HG03025 (cell line): ENCODE data around the gene A1CF.
"Not testable (repeated sequence)": the region's sequence is repeated elsewhere in the genome, so short reads cannot be mapped to it uniquely, and the experiment has no call there.

Experiments used
- ATAC-seq: cut with Tn5 transposase; IDR thresholded peaks from one replicate; pipeline ENCODE4 v1.9.1; 2021; ENCODE audit warnings: mild to moderate bottlenecking, moderate library complexity; ENCODE audit not compliant: unreplicated experiment, low FRiP score

The A1CF gene

GRCh38 chr10:50798297-50798696 is 87.1 kb downstream of the A1CF start:
- no peak for ATAC-seq

DNA sequence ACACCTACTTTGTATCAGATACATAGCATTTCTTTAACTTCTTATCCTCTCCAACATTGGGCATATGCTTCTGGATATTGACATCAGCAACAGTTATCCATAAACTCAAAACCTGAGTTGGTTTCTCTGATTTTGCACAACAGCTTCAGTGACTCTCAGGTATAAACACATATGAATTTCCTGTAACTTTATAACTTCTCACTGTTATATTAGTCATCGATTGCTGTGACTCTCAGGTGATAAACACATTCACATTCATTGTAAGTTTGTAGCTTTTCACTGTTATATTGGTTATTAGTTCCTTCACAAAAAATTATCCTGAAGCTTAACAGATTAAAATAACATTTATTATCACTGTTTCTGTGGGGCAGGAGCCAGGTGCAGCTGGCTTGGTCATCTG is 88.7 kb downstream of the A1CF start:
- no peak for ATAC-seq

- no peak for ATAC-seq
Measured at GRCh38 chr10:50794490-50794889, 90.9 kb downstream of the A1CF start.

- no peak for ATAC-seq
Measured at GRCh38 chr10:50788951-50789945, 96.2 kb downstream of the A1CF start.

GRCh38 chr10:50787962-50788361 is 97.5 kb downstream of the A1CF start:
- ATAC-seq, result not testable (repeated sequence)

DNA sequence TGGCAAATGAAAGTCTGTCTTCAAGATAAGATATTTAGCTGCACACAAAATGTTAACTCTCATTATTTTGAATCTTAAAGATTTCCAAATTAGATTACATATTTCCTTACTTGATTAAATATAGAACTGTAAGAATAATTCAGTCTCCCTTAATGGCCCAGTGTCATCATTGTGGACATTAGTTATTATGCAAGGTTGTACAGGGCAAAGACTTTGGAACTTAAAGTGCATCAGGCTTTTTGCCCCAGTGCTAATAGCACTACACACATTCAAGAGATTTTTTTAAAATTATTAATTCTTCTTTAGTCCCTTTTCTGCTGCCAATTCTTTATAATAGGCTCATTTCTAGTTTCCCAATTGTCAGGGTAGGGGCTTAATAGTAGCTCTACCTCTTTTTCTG is 103.4 kb downstream of the A1CF start:
- ATAC-seq, result not testable (repeated sequence)

DNA sequence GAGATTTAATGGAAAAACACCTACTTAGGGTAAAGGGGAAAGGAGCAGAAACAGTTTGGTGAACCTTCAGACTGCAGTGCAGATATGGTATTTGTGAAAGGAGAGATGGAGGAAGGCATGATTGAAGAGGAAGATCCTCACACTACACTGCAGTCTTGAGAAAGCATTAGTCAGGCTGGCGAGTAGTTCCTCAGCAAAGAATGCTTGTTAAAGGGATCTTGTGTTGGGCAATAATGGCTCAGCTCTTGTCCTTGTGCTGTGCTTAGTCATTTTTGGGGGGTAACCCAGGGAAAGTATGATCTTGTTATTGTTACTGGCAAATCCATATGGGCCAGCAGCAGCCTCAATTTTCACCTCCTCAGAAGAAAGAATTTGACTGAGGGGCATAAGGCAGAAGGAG is 105.4 kb downstream of the A1CF start:
- not testable (repeated sequence) for ATAC-seq

- not testable (repeated sequence) for ATAC-seq
Measured at GRCh38 chr10:50774868-50775267, 110.6 kb downstream of the A1CF start.

GRCh38 chr10:50772042-50772441 is 113.4 kb downstream of the A1CF start:
- not testable (repeated sequence) for ATAC-seq

DNA sequence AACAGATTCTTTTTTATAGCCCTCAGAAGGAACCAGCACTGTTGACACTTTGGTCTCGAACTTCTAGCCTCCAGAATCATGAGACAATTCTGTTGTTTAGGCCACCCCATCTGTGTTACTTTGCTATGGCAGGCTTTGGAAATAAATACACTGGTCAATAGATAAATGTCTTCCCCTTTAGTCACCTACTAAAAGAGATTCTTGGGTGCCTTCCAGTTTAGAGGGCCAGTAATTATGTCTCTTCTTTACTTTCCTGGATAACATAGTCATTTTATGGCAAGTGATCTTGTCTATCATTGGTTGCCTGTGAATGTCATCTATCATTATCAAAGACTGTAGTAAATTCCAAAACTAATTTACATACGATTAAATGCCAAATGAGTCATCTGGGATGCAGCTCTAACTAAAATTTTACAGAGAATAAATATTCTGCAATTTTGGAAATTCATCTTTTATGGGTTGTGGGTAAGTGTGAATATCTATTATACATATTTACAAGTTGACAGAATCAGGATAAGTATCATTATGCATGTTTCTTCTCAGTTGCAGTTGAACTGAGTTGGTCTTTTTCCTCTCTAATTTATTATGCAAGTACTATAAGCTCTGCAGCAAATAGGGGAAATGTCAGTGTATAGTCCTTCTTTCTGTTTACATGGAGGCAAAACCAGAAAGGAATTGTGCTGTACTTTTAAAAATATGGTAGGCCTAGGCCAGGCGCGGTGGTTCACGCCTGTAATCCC is 118.5 kb downstream of the A1CF start:
- ATAC-seq, result not testable (repeated sequence)
